Stomach (tissue), 19 donors: Measurements from ENCODE around the gene TP53RK. TPM values are rescaled to one million over a fixed set of nuclear protein-coding genes. Genes with fewer than 3 reads are reported as not detected.

Experiments
- DNase-seq, 2 donors: peaks; one replicate each; pipeline versions ENCODE4 v3.0.0 to v3.0.0-alpha.2; 2013 to 2019
- H3K27ac ChIP-seq, 5 donors: fragments of 200-600 bp in 4 of 5; sonication (generic) in 4 of 5; one replicate each; pipeline ENCODE4 v1.5.1; 2013 to 2019; ENCODE audit warnings: mild to moderate bottlenecking in 1 of 5, moderate library complexity in 1 of 5
- H3K27me3 ChIP-seq, 3 donors: fragments of 200-600 bp; sonication (generic); one replicate each; pipeline ENCODE4 v1.5.1; 2017 to 2019; ENCODE audit warnings: mixed run types in 1 of 3
- H3K36me3 ChIP-seq, 4 donors: fragments of 200-600 bp; sonication (generic); 1 replicate in 3 of 4; 2 replicates in 1 of 4; pipeline ENCODE4 v1.5.1; 2016 to 2019
- H3K4me1 ChIP-seq, 4 donors: fragments of 200-600 bp; sonication (generic); one replicate each; pipeline ENCODE4 v1.5.1; 2016 to 2019
- H3K4me3 ChIP-seq, 4 donors: fragments of 200-600 bp; sonication (generic) in 3 of 4; one replicate each; pipeline ENCODE4 v1.5.1; 2016 to 2019; ENCODE audit warnings: mild to moderate bottlenecking in 1 of 4
- H3K9me3 ChIP-seq, 4 donors: fragments of 200-600 bp; sonication (generic); one replicate each; pipeline ENCODE4 v1.5.1; 2016 to 2019
- EP300 ChIP-seq: sonication (generic); formaldehyde crosslinking; IDR thresholded peaks from one replicate; pipeline ENCODE4 v1.6.1; 2017; ENCODE audit warnings: antibody characterized with exemption
- POLR2A ChIP-seq, 4 donors: fragments of 450-650 bp; IDR thresholded peaks; one replicate each; pipeline ENCODE4 v1.6.1; 2016; ENCODE audit warnings: antibody characterized with exemption in 4 of 4, control low read depth in 2 of 4, mild to moderate bottlenecking in 1 of 4, moderate library complexity in 1 of 4
- POLR2AphosphoS5 ChIP-seq, 3 donors: sonication (generic); formaldehyde crosslinking; IDR thresholded peaks; one replicate each; pipeline ENCODE4 v1.6.1; 2016; ENCODE audit warnings: antibody characterized with exemption in 3 of 3
- WGBS, 5 donors: extraction: QIAGEN DNeasy Blood & Tissue Kit in 3 of 5; methylation state at CpG; one replicate each; pipeline versions ENCODE4 v1.1.5 to v1.1.7; 2013 to 2018; 5-methylcytosine and 5-hydroxymethylcytosine counted together
- intact Hi-C: fragments of 100-400 bp; cut with DNase I; formaldehyde crosslinking; loops from one replicate; pipeline ENCODE4 v1.15.1; 2023; ENCODE audit warnings: low total_unique reads
- long read RNA-seq, 10 donors: transcript quantifications; one replicate each; lab custom pipeline, GENCODE V29; 2026
- polyA plus RNA-seq, 3 donors: library from polyadenylated mRNA; stranded (reverse); fragments of 200-250 nt; gene quantifications; one replicate each; pipeline ENCODE4 v1.2.3, GENCODE V29; 2013
- total RNA-seq, 5 donors: library from RNA; depleted of rRNA; stranded (reverse); fragments of >200 nt; gene quantifications; one replicate each; pipeline versions ENCODE4 v1.1.0 to v1.2.3, GENCODE V29; 2014 to 2016
- TF ChIP-seq, protein P1 (sequence below), 7 experiments: fragments of 450-650 bp in 4 of 7; fragments of 200-600 bp in 3 of 7; sonication (generic) in 3 of 7; IDR thresholded peaks; one replicate each; pipeline ENCODE4 v1.5.1; 2016 to 2019; ENCODE audit warnings: antibody characterized with exemption in 7 of 7, control low read depth in 2 of 7, mild to moderate bottlenecking in 1 of 7
- donor health status: healthy with polysubstance abuse.
- donor health status: Bipolar disorder and iron deficiency.
- donor health status: healthy.

Gene TP53RK
- total RNA-seq: 10 to 100 TPM in 3 of 5 donors, 1 to 10 TPM in 2; 1.8 to 64.3 (median 14.1) TPM
- polyA plus RNA-seq: 10 to 100 TPM in 2 of 3 donors, 1 to 10 TPM in 1; 7.8 to 14.2 (median 11.7) TPM
- long read RNA-seq, donor 1, transcript TP53RK-202 (2 exons, 3,515 nt): major isoform, 9 of 15 reads
- long read RNA-seq, donor 1, partial matches to known transcripts: 5 of 15 reads
- long read RNA-seq, donor 1, other reads (novel, unspliced or antisense): 0 of 15 reads
- long read RNA-seq, donor 2, transcript TP53RK-202 (2 exons, 3,515 nt): major isoform, 5 of 6 reads
- long read RNA-seq, donor 2, partial matches to known transcripts: 0 of 6 reads
- long read RNA-seq, donor 2, other reads (novel, unspliced or antisense): 0 of 6 reads
- long read RNA-seq, donor 3, transcript TP53RK-202 (2 exons, 3,515 nt): major isoform, 5 of 5 reads
- long read RNA-seq, donor 3, partial matches to known transcripts: 0 of 5 reads
- long read RNA-seq, donor 3, other reads (novel, unspliced or antisense): 0 of 5 reads
- long read RNA-seq, donor 4, partial matches to known transcripts: 0 of 1 reads
- long read RNA-seq, donor 4, other reads (novel, unspliced or antisense): 0 of 1 reads
- long read RNA-seq, donor 5, transcript TP53RK-202 (2 exons, 3,515 nt): major isoform, 8 of 9 reads
- long read RNA-seq, donor 5, partial matches to known transcripts: 0 of 9 reads
- long read RNA-seq, donor 5, other reads (novel, unspliced or antisense): 0 of 9 reads
- long read RNA-seq, donor 6, transcript TP53RK-202 (2 exons, 3,515 nt): major isoform, 14 of 15 reads
- long read RNA-seq, donor 6, partial matches to known transcripts: 0 of 15 reads
- long read RNA-seq, donor 6, other reads (novel, unspliced or antisense): 0 of 15 reads
- long read RNA-seq, donor 7, transcript TP53RK-202 (2 exons, 3,515 nt): major isoform, 12 of 12 reads
- long read RNA-seq, donor 7, partial matches to known transcripts: 0 of 12 reads
- long read RNA-seq, donor 7, other reads (novel, unspliced or antisense): 0 of 12 reads
- long read RNA-seq, donor 8, transcript TP53RK-202 (2 exons, 3,515 nt): major isoform, 8 of 9 reads
- long read RNA-seq, donor 8, partial matches to known transcripts: 0 of 9 reads
- long read RNA-seq, donor 8, other reads (novel, unspliced or antisense): 0 of 9 reads
- long read RNA-seq, donor 9, transcript TP53RK-202 (2 exons, 3,515 nt): major isoform, 11 of 11 reads
- long read RNA-seq, donor 9, partial matches to known transcripts: 0 of 11 reads
- long read RNA-seq, donor 9, other reads (novel, unspliced or antisense): 0 of 11 reads
- long read RNA-seq, donor 10, transcript TP53RK-202 (2 exons, 3,515 nt): major isoform, 7 of 7 reads
- long read RNA-seq, donor 10, partial matches to known transcripts: 0 of 7 reads
- long read RNA-seq, donor 10, other reads (novel, unspliced or antisense): 0 of 7 reads

GRCh38 chr20:46689082-46689753 is at the start of gene TP53RK:
Gene TP53RK, minus strand, starts transcription at chr20:46689444. Its CDS starts 30 bp downstream, at chr20:46689414.
- intact Hi-C loops: no loop called here
- H3K4me3 ChIP-seq: peak within 1 kb of the TSS; percentile 70 to 88 (median 82)
- no peaks in the 10 kb centered on the region for H3K9me3 ChIP-seq
- H3K4me1 ChIP-seq: peaks cover 15 to 48% (median 39%) of the 10 kb centered on the region in 4 donors
- DNase-seq: peak; percentile 99 to 100
- 0 to 1% (median 0%) methylated on average over 30 to 71 of the region's 71 CpGs for WGBS, 5 donors
- peaks cover 0 to 23% (median 14%) of the 10 kb centered on the region in 4 donors for H3K36me3 ChIP-seq
- peak within 1 kb of the TSS; percentile 92 to 99 (median 97) for H3K27ac ChIP-seq
- H3K27me3 ChIP-seq: no peaks in the 10 kb centered on the region
- no peak for TF ChIP-seq EP300
- peak in 2 of 4 donors; percentile 41 to 66 for TF ChIP-seq POLR2A (IDR thresholded peaks at IDR 0.05)
- TF ChIP-seq, protein P1, sequence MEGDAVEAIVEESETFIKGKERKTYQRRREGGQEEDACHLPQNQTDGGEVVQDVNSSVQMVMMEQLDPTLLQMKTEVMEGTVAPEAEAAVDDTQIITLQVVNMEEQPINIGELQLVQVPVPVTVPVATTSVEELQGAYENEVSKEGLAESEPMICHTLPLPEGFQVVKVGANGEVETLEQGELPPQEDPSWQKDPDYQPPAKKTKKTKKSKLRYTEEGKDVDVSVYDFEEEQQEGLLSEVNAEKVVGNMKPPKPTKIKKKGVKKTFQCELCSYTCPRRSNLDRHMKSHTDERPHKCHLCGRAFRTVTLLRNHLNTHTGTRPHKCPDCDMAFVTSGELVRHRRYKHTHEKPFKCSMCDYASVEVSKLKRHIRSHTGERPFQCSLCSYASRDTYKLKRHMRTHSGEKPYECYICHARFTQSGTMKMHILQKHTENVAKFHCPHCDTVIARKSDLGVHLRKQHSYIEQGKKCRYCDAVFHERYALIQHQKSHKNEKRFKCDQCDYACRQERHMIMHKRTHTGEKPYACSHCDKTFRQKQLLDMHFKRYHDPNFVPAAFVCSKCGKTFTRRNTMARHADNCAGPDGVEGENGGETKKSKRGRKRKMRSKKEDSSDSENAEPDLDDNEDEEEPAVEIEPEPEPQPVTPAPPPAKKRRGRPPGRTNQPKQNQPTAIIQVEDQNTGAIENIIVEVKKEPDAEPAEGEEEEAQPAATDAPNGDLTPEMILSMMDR (IDR thresholded peaks at IDR 0.05): peak in 4 of 7 experiments; percentile 28 to 40 (median 34)
- TF ChIP-seq POLR2AphosphoS5 (IDR thresholded peaks at IDR 0.05): peak; percentile 61 to 90 (median 88)

DNA sequence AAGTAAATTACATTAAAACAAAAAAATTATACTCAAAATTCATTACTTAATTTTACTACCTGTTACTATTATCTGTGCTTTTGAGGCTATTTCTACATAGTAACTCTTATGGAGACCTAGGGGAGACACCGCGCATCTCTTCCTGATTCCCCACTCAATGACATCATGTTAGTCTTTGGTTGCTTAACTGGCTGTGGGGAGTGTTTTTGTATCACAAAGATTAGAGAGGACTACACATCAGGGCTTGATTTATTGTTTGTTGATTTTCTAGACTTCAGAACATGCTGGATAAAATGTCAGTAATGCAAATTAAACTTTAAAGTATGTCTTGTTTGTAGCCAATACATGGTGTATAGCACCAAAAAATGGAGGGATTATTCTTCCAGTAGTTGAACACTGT is 46.2 kb upstream of the TP53RK start:
- no peaks in the 10 kb centered on the region for H3K9me3 ChIP-seq
- intact Hi-C loops: no loop called here
- H3K27ac ChIP-seq: no peak overlapping the region
- DNase-seq: no peak
- peaks cover 0 to 4% (median 0%) of the 10 kb centered on the region in 3 donors for H3K27me3 ChIP-seq
- peaks cover 0 to 47% (median 34%) of the 10 kb centered on the region in 4 donors for H3K36me3 ChIP-seq
- H3K4me1 ChIP-seq: peaks cover 0 to 9% (median 0%) of the 10 kb centered on the region in 4 donors
- TF ChIP-seq POLR2A (IDR thresholded peaks at IDR 0.05) (no peak), EP300 (no peak)
- TF ChIP-seq, protein P1 (IDR thresholded peaks at IDR 0.05): no peak
- H3K4me3 ChIP-seq: no peak overlapping the region
- 95 to 99% (median 98%) methylated on average over 2 of the region's 2 CpGs for WGBS, 5 donors

GRCh38 chr20:46731770-46732169 is 42.5 kb upstream of the TP53RK start:
- no peak for DNase-seq
- Histone ChIP-seq H3K4me1 (no peaks in the 10 kb centered on the region), H3K27me3 (no peaks in the 10 kb centered on the region), H3K36me3 (peaks cover 0 to 79% (median 59%) of the 10 kb centered on the region in 4 donors), H3K4me3 (no peak overlapping the region), H3K27ac (no peak overlapping the region), H3K9me3 (no peaks in the 10 kb centered on the region)
- intact Hi-C loops: no loop called here
- TF ChIP-seq EP300 (no peak), POLR2A (IDR thresholded peaks at IDR 0.05) (no peak), POLR2AphosphoS5 (IDR thresholded peaks at IDR 0.05) (no peak)
- TF ChIP-seq, protein P1 (IDR thresholded peaks at IDR 0.05): no peak
- 81 to 86% (median 85%) methylated on average over 4 of the region's 4 CpGs for WGBS, 5 donors
